SU-DHL-6 (cell line): ENCODE data around the gene LTBP2.

Experiments used
- H2AFZ ChIP-seq: fragments of 200-600 bp; sonication (generic); 2 replicates; pipeline ENCODE4 v1.6.1; 2014; ENCODE audit warnings: low read depth, mild to moderate bottlenecking, moderate library complexity, mixed read lengths, antibody characterized with exemption, low read length; ENCODE audit not compliant: severe bottlenecking
- H3F3A ChIP-seq: fragments of 200-600 bp; shearing (Covaris generic); 2 replicates; pipeline ENCODE4 v1.6.0; 2016; ENCODE audit warnings: antibody characterized with exemption, mild to moderate bottlenecking; ENCODE audit not compliant: insufficient read depth
- H3K27ac ChIP-seq: fragments of 200-600 bp; sonication (generic); 2 replicates; pipeline ENCODE4 v1.5.1; 2016; ENCODE audit warnings: low read depth, mild to moderate bottlenecking, low read length, moderate library complexity, mixed read lengths
- H3K27me3 ChIP-seq: fragments of 200-600 bp; sonication (generic), shearing (Covaris generic); 2 replicates; pipeline ENCODE4 v1.6.0; 2014; ENCODE audit warnings: mild to moderate bottlenecking, low read length
- H3K36me3 ChIP-seq: fragments of 200-600 bp; sonication (generic); 2 replicates; pipeline ENCODE4 v1.6.1; 2014; ENCODE audit warnings: mild to moderate bottlenecking, low read length, mixed read lengths
- H3K4me2 ChIP-seq: fragments of 300-600, 200-600 bp; shearing (Covaris generic), sonication (generic); 2 replicates; pipeline ENCODE4 v1.6.0; 2014; ENCODE audit warnings: low read length, low read depth, mild to moderate bottlenecking; ENCODE audit not compliant: poor library complexity, severe bottlenecking
- H3K4me3 ChIP-seq: fragments of 200-600 bp; sonication (generic); 2 replicates; pipeline ENCODE4 v1.5.1; 2014; ENCODE audit warnings: antibody characterized with exemption, low read length, mild to moderate bottlenecking, mixed read lengths; ENCODE audit not compliant: insufficient read depth, poor library complexity, severe bottlenecking
- H3K79me2 ChIP-seq: fragments of 200-600 bp; sonication (generic); 2 replicates; pipeline ENCODE4 v1.6.1; 2014; ENCODE audit warnings: mild to moderate bottlenecking, low read length, moderate library complexity; ENCODE audit not compliant: insufficient read depth
- H3K9ac ChIP-seq: fragments of 200-600 bp; sonication (generic); 2 replicates; pipeline ENCODE4 v1.7.0; 2014; ENCODE audit warnings: mild to moderate bottlenecking, low read length
- H3K9me2 ChIP-seq: fragments of 200-600 bp; sonication (generic); replicated peaks from 2 replicates; pipeline ENCODE4 v1.6.1; 2014; ENCODE audit warnings: low read length; ENCODE audit not compliant: insufficient read depth
- H3K9me3 ChIP-seq: fragments of 200-600 bp; sonication (generic); 2 replicates; pipeline ENCODE4 v1.6.1; 2014; ENCODE audit warnings: low read length, mixed read lengths; ENCODE audit not compliant: insufficient read depth
- H4K20me1 ChIP-seq: fragments of 200-600 bp; sonication (generic); 2 replicates; pipeline ENCODE4 v1.6.1; 2014; ENCODE audit warnings: low read depth, mild to moderate bottlenecking, antibody characterized with exemption, low read length, moderate library complexity, mixed read lengths
- CTCF ChIP-seq: fragments of 200-600 bp; sonication (generic); IDR thresholded peaks from one replicate; pipeline ENCODE4 v1.5.1; 2017; ENCODE audit warnings: antibody characterized with exemption, mild to moderate bottlenecking, low read length, moderate library complexity; ENCODE audit not compliant: insufficient read depth, poor library complexity, severe bottlenecking
- EZH2phosphoT487 ChIP-seq: fragments of 200-600 bp; sonication (generic), shearing (Covaris generic); conservative IDR thresholded peaks from 2 replicates; pipeline ENCODE4 v1.6.1; 2018; ENCODE audit warnings: mild to moderate bottlenecking, antibody characterized with exemption, low read length, moderate library complexity, mixed read lengths

Gene LTBP2

GRCh38 chr14:74503938-74504335, 108.1 kb downstream of the LTBP2 start:
- TF ChIP-seq CTCF (no peak), EZH2phosphoT487 (no peak)
- Histone ChIP-seq H3K36me3 (no peaks in the 10 kb centered on the region), H3K4me2 (no peak overlapping the region), H3K9ac (no peak overlapping the region), H3K9me2 (no peaks in the 10 kb centered on the region), H3F3A (no peaks in the 10 kb centered on the region), H2AFZ (no peak overlapping the region), H3K27me3 (no peaks in the 10 kb centered on the region), H4K20me1 (no peaks in the 10 kb centered on the region), H3K79me2 (no peaks in the 10 kb centered on the region), H3K9me3 (no peaks in the 10 kb centered on the region), H3K27ac (no peak overlapping the region), H3K4me3 (no peak overlapping the region)

GRCh38 chr14:74503291-74503937, 108.6 kb downstream of the LTBP2 start:
- Histone ChIP-seq H3K9me2 (no peaks in the 10 kb centered on the region), H3K9me3 (no peaks in the 10 kb centered on the region), H4K20me1 (no peaks in the 10 kb centered on the region), H3F3A (no peaks in the 10 kb centered on the region), H3K4me3 (no peak overlapping the region), H3K36me3 (no peaks in the 10 kb centered on the region), H2AFZ (no peak overlapping the region), H3K27ac (no peak overlapping the region), H3K79me2 (no peaks in the 10 kb centered on the region), H3K9ac (no peak overlapping the region), H3K4me2 (no peak overlapping the region), H3K27me3 (no peaks in the 10 kb centered on the region)
- TF ChIP-seq CTCF (no peak), EZH2phosphoT487 (no peak)

GRCh38 chr14:74502236-74503019, 109.6 kb downstream of the LTBP2 start:
- H3K4me2 ChIP-seq: no peak overlapping the region
- no peak for TF ChIP-seq EZH2phosphoT487
- TF ChIP-seq CTCF: peak; percentile 56
- H2AFZ ChIP-seq: no peak overlapping the region
- H3K9ac ChIP-seq: no peak overlapping the region
- no peaks in the 10 kb centered on the region for H3K27me3 ChIP-seq
- no peak overlapping the region for H3K4me3 ChIP-seq
- H4K20me1 ChIP-seq: no peaks in the 10 kb centered on the region
- no peak overlapping the region for H3K27ac ChIP-seq
- no peaks in the 10 kb centered on the region for H3K36me3 ChIP-seq
- H3F3A ChIP-seq: no peaks in the 10 kb centered on the region
- H3K9me2 ChIP-seq: no peaks in the 10 kb centered on the region
- H3K79me2 ChIP-seq: no peaks in the 10 kb centered on the region
- H3K9me3 ChIP-seq: no peaks in the 10 kb centered on the region
